Measurements from ENCODE around the gene NDUFAF3.

Gene NDUFAF3

GRCh38 chr3:48997102-48997635 is 24.8 kb upstream of the NDUFAF3 start:
- Histone ChIP-seq H3K27me3 (no peaks in the 10 kb centered on the region), H3K4me3 (no peak overlapping the region), H3K4me1 (peaks cover 11 to 22% (median 18%) of the 10 kb centered on the region in 10 experiments), H3K4me2 (no peak overlapping the region), H4K20me1 (peaks cover 0 to 7% (median 0%) of the 10 kb centered on the region in 11 experiments; a peak in 1 of 22 replicates), H3K27ac (no peak overlapping the region), H3K9ac (no peak overlapping the region), H3K36me3 (peaks cover 0 to 20% (median 0%) of the 10 kb centered on the region in 11 experiments; a peak in 4 of 22 replicates), H3K9me3 (replicated peaks in 1 of 11) (no peaks in the 10 kb centered on the region)
- no peak for TF ChIP-seq Cebpa-rat (IDR thresholded peaks at IDR 0.05)

GRCh38 chr3:48997714-48998637 is 23.9 kb upstream of the NDUFAF3 start:
- peaks cover 11 to 21% (median 16%) of the 10 kb centered on the region in 10 experiments for H3K4me1 ChIP-seq

DNA sequence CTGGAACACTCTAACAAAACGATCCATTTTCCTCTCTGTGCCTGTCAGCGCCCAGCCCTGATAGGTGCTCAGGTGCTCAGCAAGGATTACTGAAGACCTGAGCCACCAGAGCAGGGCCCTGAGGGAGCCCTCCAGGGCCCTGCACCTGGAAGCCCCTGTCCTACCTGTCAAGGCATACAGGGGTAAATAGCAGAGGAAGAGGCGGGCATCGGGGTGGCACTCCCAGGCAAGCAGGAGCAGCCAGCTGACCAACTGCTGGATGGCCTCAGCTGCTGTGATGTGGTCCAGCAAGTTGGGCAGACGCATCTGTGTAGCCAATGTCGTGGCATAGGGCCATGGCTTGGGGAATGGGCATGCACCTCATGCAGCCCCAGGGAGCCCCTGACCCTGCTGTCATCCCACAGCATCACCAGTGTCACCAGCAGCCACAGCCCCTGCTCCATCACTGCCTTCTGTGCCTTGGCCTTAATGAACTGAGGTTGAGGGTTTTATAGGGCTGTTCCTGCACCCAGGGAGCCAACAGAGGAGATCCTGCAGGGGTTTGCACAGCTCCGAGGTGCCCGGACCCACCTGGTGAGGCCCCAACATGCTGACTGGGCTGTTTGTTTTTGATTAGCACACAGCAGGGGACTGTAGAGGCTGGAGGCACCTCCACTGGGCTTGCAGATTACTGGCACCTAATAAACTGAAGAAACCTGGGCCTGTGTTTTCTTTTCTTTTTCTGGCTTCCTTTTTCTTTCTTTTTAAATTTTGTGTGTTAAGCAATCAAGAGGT is 22.6 kb upstream of the NDUFAF3 start:
- peaks cover 0 to 20% (median 0%) of the 10 kb centered on the region in 11 experiments; a peak in 4 of 22 replicates for H3K36me3 ChIP-seq
- peaks cover 0 to 7% (median 0%) of the 10 kb centered on the region in 11 experiments; a peak in 1 of 22 replicates for H4K20me1 ChIP-seq
- no peak overlapping the region for H3K4me3 ChIP-seq
- no peak overlapping the region for H3K4me2 ChIP-seq
- no peaks in the 10 kb centered on the region for H3K27me3 ChIP-seq
- H3K9me3 ChIP-seq (replicated peaks in 1 of 11), result no peaks in the 10 kb centered on the region
- TF ChIP-seq Cebpa-rat (IDR thresholded peaks at IDR 0.05), result no peak
- H3K27ac ChIP-seq, result no peak overlapping the region
- peaks cover 0 to 8% (median 3%) of the 10 kb centered on the region in 10 experiments; a peak in 16 of 20 replicates for H3K4me1 ChIP-seq
- H3K9ac ChIP-seq, result no peak overlapping the region

More at GRCh38 chr3:48997714-48998637, 23.9 kb upstream of the NDUFAF3 start:
- TF ChIP-seq Cebpa-rat (IDR thresholded peaks at IDR 0.05), result no peak
- Histone ChIP-seq H3K4me3 (no peak overlapping the region), H3K27ac (no peak overlapping the region), H4K20me1 (peaks cover 0 to 7% (median 0%) of the 10 kb centered on the region in 11 experiments; a peak in 1 of 22 replicates), H3K36me3 (peaks cover 0 to 20% (median 0%) of the 10 kb centered on the region in 11 experiments; a peak in 4 of 22 replicates), H3K9ac (no peak overlapping the region), H3K9me3 (replicated peaks in 1 of 11) (no peaks in the 10 kb centered on the region), H3K27me3 (no peaks in the 10 kb centered on the region), H3K4me2 (no peak overlapping the region)

DNA sequence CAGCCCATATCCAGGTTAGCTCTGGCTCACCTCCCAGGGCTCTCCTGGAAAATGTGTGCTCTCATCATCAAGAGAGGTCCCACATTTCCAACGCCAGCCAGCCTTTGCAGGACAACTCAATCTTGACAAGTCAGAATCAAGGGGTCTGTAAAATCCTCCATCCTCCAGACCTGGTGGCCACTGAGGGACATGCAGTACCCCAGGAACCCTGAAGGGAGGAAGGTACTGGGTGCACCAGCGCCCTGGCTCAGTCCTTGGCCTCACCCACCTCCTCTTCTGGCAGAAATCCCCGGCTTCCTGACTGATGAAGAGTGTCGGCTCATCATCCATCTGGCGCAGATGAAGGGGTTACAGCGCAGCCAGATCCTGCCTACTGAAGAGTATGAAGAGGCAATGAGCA is 20.8 kb upstream of the NDUFAF3 start:
- peaks cover 0 to 17% (median 0%) of the 10 kb centered on the region in 11 experiments; a peak in 4 of 22 replicates for H3K36me3 ChIP-seq
- no peak overlapping the region for H3K9ac ChIP-seq
- H4K20me1 ChIP-seq, result peaks cover 0 to 7% (median 0%) of the 10 kb centered on the region in 11 experiments; a peak in 1 of 22 replicates
- H3K27ac ChIP-seq, result no peak overlapping the region
- no peaks in the 10 kb centered on the region for H3K27me3 ChIP-seq
- no peak overlapping the region for H3K4me3 ChIP-seq
- no peak for TF ChIP-seq Cebpa-rat (IDR thresholded peaks at IDR 0.05)
- H3K9me3 ChIP-seq (replicated peaks in 1 of 11), result no peaks in the 10 kb centered on the region
- H3K4me2 ChIP-seq, result no peak overlapping the region
- H3K4me1 ChIP-seq, result peaks cover 4 to 11% (median 6%) of the 10 kb centered on the region in 10 experiments

DNA sequence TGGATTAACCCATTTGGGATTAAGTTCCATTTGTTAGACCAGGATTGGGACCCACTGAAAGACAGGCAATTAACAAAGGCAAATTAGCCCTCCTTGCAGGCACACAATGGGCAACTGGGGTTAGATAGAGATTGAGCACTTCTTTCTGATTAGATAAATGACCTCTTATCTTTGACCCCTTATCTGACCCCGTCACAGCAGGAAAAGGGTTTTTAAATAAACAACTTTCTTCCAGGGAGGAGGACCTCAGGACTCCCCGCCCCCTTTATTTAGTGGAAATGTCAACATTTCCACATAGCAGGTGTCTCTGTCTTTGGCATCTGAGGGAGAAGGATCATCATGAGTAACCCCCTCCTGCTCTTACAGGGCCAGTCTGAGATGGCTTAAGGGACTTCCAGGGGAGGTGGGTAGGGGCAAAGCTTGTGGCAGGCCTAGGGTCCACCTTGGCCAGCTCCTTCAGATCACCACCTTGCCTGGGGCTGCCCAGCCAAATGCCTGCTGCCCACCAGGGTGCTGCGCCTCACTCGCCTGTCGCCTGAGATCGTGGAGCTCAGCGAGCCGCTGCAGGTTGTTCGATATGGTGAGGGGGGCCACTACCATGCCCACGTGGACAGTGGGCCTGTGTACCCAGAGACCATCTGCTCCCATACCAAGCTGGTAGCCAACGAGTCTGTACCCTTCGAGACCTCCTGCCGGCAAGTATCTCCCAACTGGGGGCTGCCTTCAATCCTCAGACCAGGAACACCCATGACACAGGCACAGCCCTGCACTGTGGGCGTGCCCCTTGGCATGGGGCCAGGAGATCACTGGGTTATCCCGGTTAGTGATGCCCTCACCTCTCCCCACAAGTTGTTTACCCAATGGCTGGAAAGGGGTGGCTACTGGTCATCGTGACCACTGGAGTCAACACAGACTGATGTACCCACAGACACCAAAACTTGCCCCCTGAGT is 17.3 kb upstream of the NDUFAF3 start:
- Histone ChIP-seq H3K27me3 (no peaks in the 10 kb centered on the region), H4K20me1 (peaks cover 5 to 18% (median 16%) of the 10 kb centered on the region in 11 experiments; a peak in 20 of 22 replicates), H3K9me3 (replicated peaks in 1 of 11) (no peaks in the 10 kb centered on the region), H3K4me2 (no peak overlapping the region), H3K4me1 (peaks cover 25 to 34% (median 28%) of the 10 kb centered on the region in 10 experiments), H3K9ac (no peak overlapping the region), H3K4me3 (no peak overlapping the region), H3K36me3 (peaks cover 0 to 5% (median 3%) of the 10 kb centered on the region in 11 experiments; a peak in 7 of 22 replicates), H3K27ac (no peak overlapping the region)
- TF ChIP-seq Cebpa-rat (IDR thresholded peaks at IDR 0.05), result no peak

GRCh38 chr3:49005303-49005680 is 16.6 kb upstream of the NDUFAF3 start:
- peaks cover 5 to 25% (median 23%) of the 10 kb centered on the region in 11 experiments; a peak in 20 of 22 replicates for H4K20me1 ChIP-seq
- no peak overlapping the region; a peak in 1 of 22 replicates for H3K4me2 ChIP-seq
- H3K36me3 ChIP-seq, result peaks cover 0 to 11% (median 4%) of the 10 kb centered on the region in 11 experiments; a peak in 8 of 22 replicates
- no peaks in the 10 kb centered on the region for H3K9me3 ChIP-seq (replicated peaks in 1 of 11)
- peaks cover 28 to 41% (median 35%) of the 10 kb centered on the region in 10 experiments for H3K4me1 ChIP-seq
- no peak for TF ChIP-seq Cebpa-rat (IDR thresholded peaks at IDR 0.05)
- H3K27me3 ChIP-seq, result no peaks in the 10 kb centered on the region
- H3K4me3 ChIP-seq, result no peak overlapping the region
- H3K9ac ChIP-seq, result no peak overlapping the region
- H3K27ac ChIP-seq, result no peak overlapping the region

- H3K9ac ChIP-seq, result peak overlapping the region in 9 of 11 experiments; percentile 87 to 98 (median 94); a peak in 15 of 22 replicates
- TF ChIP-seq Cebpa-rat (IDR thresholded peaks at IDR 0.05), result no peak
- H3K9me3 ChIP-seq (replicated peaks in 1 of 11), result no peaks in the 10 kb centered on the region
- peak overlapping the region in 7 of 11 experiments; percentile 89 to 99 (median 95); a peak in 8 of 22 replicates for H3K27ac ChIP-seq
- peaks cover 5 to 32% (median 30%) of the 10 kb centered on the region in 11 experiments; a peak in 21 of 22 replicates for H4K20me1 ChIP-seq
- H3K4me3 ChIP-seq, result peak overlapping the region; percentile 67 to 91 (median 80); a peak in 18 of 20 replicates
- peaks cover 28 to 41% (median 35%) of the 10 kb centered on the region in 10 experiments for H3K4me1 ChIP-seq
- H3K36me3 ChIP-seq, result peaks cover under 1 to 18% (median 6%) of the 10 kb centered on the region in 11 experiments; a peak in 15 of 22 replicates
- no peaks in the 10 kb centered on the region for H3K27me3 ChIP-seq
- peak overlapping the region; percentile 94 to 100 (median 96) for H3K4me2 ChIP-seq
Measured at GRCh38 chr3:49005998-49006397, 15.9 kb upstream of the NDUFAF3 start.

All from BLaER1 treated with 17β-estradiol and CSF1 and Interleukin-3, amounts not matched to agents 10 nM and 100 nM (cell line).